Endothelial cell (in vitro differentiated cells): ENCODE data around the gene LRRC27. TPM values are rescaled to one million over a fixed set of nuclear protein-coding genes. Genes with fewer than 3 reads are reported as not detected.
"Not testable (repeated sequence)": the region's sequence is repeated elsewhere in the genome, so short reads cannot be mapped to it uniquely, and the experiment has no call there.

ENCODE experiments used
- DNase-seq: peaks from one replicate; pipeline ENCODE4 v3.0.0; 2021; ENCODE audit warnings: low spot score
- H3K27ac Mint-ChIP-seq: one replicate; pipeline ENCODE4 v1.8.0; 2021; ENCODE audit warnings: mixed read lengths, inconsistent platforms; ENCODE audit not compliant: unreplicated experiment
- H3K27me3 Mint-ChIP-seq: one replicate; pipeline ENCODE4 v1.8.0; 2021; ENCODE audit warnings: mild to moderate bottlenecking, moderate library complexity, mixed read lengths, inconsistent platforms; ENCODE audit not compliant: unreplicated experiment
- H3K36me3 Mint-ChIP-seq: one replicate; pipeline ENCODE4 v1.8.0; 2021; ENCODE audit warnings: mild to moderate bottlenecking, low read depth, mixed read lengths, inconsistent platforms; ENCODE audit not compliant: unreplicated experiment
- H3K4me1 Mint-ChIP-seq: one replicate; pipeline ENCODE4 v1.8.0; 2021; ENCODE audit warnings: mild to moderate bottlenecking, mixed read lengths, inconsistent platforms; ENCODE audit not compliant: unreplicated experiment
- H3K4me3 Mint-ChIP-seq: one replicate; pipeline ENCODE4 v1.8.0; 2021; ENCODE audit warnings: mild to moderate bottlenecking, mixed read lengths, inconsistent platforms; ENCODE audit not compliant: unreplicated experiment
- H3K9me3 Mint-ChIP-seq: one replicate; pipeline ENCODE4 v1.8.0; 2021; ENCODE audit warnings: mixed read lengths, inconsistent platforms; ENCODE audit not compliant: unreplicated experiment
- total RNA-seq: library from RNA; stranded (reverse); fragmentation: NEBNext Ultra II Directional; extraction: Animal tissue kit (Norgen Biotek cat#: 25700); gene quantifications from one replicate; pipeline ENCODE4 v1.2.1, GENCODE V29; 2021; ENCODE audit not compliant: unreplicated experiment
- TF ChIP-seq, protein P1 (sequence below): fragments of 200-600 bp; sonication (generic); IDR thresholded peaks from one replicate; pipeline ENCODE4 v1.5.0; 2021; ENCODE audit warnings: antibody characterized with exemption; ENCODE audit not compliant: unreplicated experiment

LRRC27 gene
- total RNA-seq, 1 donor from 2014 or later, result 11.1 TPM

- Mint-ChIP-seq H3K4me1 (peaks cover 7% of the 10 kb centered on the region), H3K27ac (no peak overlapping the region), H3K27me3 (peaks cover 14% of the 10 kb centered on the region), H3K9me3 (no peaks in the 10 kb centered on the region), H3K36me3 (no peaks in the 10 kb centered on the region), H3K4me3 (no peak overlapping the region)
- TF ChIP-seq, protein P1, sequence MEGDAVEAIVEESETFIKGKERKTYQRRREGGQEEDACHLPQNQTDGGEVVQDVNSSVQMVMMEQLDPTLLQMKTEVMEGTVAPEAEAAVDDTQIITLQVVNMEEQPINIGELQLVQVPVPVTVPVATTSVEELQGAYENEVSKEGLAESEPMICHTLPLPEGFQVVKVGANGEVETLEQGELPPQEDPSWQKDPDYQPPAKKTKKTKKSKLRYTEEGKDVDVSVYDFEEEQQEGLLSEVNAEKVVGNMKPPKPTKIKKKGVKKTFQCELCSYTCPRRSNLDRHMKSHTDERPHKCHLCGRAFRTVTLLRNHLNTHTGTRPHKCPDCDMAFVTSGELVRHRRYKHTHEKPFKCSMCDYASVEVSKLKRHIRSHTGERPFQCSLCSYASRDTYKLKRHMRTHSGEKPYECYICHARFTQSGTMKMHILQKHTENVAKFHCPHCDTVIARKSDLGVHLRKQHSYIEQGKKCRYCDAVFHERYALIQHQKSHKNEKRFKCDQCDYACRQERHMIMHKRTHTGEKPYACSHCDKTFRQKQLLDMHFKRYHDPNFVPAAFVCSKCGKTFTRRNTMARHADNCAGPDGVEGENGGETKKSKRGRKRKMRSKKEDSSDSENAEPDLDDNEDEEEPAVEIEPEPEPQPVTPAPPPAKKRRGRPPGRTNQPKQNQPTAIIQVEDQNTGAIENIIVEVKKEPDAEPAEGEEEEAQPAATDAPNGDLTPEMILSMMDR, result no peak
- no peak for DNase-seq
Observed at GRCh38 chr10:132313865-132314264, 18.1 kb upstream of the LRRC27 start.

GRCh38 chr10:132314336-132314735, 17.7 kb upstream of the LRRC27 start:
- H3K9me3 Mint-ChIP-seq, result no peaks in the 10 kb centered on the region
- H3K27ac Mint-ChIP-seq, result no peak overlapping the region

GRCh38 chr10:132314881-132315280, 17.1 kb upstream of the LRRC27 start:
- not testable (repeated sequence) for H3K9me3 Mint-ChIP-seq, H3K4me1 Mint-ChIP-seq, H3K4me3 Mint-ChIP-seq, H3K27ac Mint-ChIP-seq, H3K27me3 Mint-ChIP-seq, H3K36me3 Mint-ChIP-seq, DNase-seq

More at GRCh38 chr10:132314336-132314735, 17.7 kb upstream of the LRRC27 start:
- Mint-ChIP-seq H3K4me3 (no peak overlapping the region), H3K36me3 (no peaks in the 10 kb centered on the region), H3K27me3 (peaks cover 10% of the 10 kb centered on the region), H3K4me1 (peaks cover 7% of the 10 kb centered on the region)
- TF ChIP-seq, protein P1, result no peak
- no peak for DNase-seq

- H3K27ac Mint-ChIP-seq, result no peak overlapping the region
- peaks cover 1% of the 10 kb centered on the region for H3K27me3 Mint-ChIP-seq
- H3K9me3 Mint-ChIP-seq, result no peaks in the 10 kb centered on the region
- no peak for DNase-seq
- no peak overlapping the region for H3K4me3 Mint-ChIP-seq
- no peaks in the 10 kb centered on the region for H3K36me3 Mint-ChIP-seq
- TF ChIP-seq, protein P1, result no peak
- H3K4me1 Mint-ChIP-seq, result no peaks in the 10 kb centered on the region
Observed at GRCh38 chr10:132316133-132316532, 15.9 kb upstream of the LRRC27 start.

GRCh38 chr10:132317477-132317876, 14.5 kb upstream of the LRRC27 start:
- H3K4me3 Mint-ChIP-seq, H3K9me3 Mint-ChIP-seq, DNase-seq, H3K27me3 Mint-ChIP-seq, H3K27ac Mint-ChIP-seq, H3K4me1 Mint-ChIP-seq, H3K36me3 Mint-ChIP-seq: not testable (repeated sequence)

DNA sequence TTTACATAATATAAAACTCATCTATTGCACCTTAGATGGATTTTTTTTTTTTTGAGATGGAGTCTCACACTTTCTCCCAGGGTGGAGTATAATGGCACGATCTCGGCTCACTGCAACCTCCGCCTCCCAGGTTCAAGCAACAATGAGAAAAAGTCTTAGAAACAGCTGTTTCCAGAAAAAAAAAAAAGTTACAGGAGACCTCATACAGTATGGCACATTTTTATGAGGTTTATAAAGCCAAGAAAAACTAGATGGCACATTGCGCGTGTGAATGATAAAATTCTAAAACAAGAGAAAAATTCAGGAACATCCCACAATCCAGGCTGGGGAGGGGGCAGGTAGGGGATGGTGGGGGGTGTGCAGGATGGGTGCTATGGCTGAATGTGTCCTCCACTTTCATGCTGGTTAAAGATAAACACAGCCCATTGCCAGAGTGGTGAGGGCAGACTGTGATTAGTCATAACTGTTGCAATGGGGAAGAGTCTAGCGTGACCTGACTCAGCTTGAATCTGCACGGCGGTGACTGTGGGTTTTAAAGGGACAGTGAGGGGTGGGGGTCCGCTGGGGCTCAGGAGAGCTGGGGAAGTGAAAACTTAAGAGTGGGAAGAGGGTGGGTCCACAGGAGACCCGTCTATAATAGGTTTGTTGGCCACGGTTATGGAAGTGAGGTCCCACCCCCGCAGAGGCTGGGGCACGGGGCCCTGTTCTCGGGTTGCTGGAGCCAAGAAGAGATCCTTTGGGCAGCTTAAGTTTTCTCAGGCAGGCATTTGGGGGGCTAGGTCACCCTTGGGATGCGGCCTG, 11.9 kb upstream of the LRRC27 start:
- Mint-ChIP-seq H3K27ac (no peak overlapping the region), H3K4me3 (no peak overlapping the region), H3K27me3 (no peaks in the 10 kb centered on the region), H3K36me3 (peaks cover 10% of the 10 kb centered on the region), H3K9me3 (no peaks in the 10 kb centered on the region), H3K4me1 (peaks cover 5% of the 10 kb centered on the region)
- DNase-seq, result no peak
- TF ChIP-seq, protein P1, result no peak
